Ishikawa (cell line): ENCODE data around the gene CIB2.

ENCODE experiments used
- CEBPB ChIP-seq: IDR thresholded peaks from 2 replicates; pipeline ENCODE4 v1.6.1; 2012
- CREB1 ChIP-seq: IDR thresholded peaks from 2 replicates; pipeline ENCODE4 v1.6.1; 2012; ENCODE audit warnings: low read depth
- EGR1 ChIP-seq: IDR thresholded peaks from 2 replicates; pipeline ENCODE4 v1.6.1; 2012
- EP300 ChIP-seq: IDR thresholded peaks from 2 replicates; pipeline ENCODE4 v1.6.1; 2012; ENCODE audit warnings: borderline replicate concordance
- FOXM1 ChIP-seq: IDR thresholded peaks from 2 replicates; pipeline ENCODE4 v1.6.1; 2012; ENCODE audit warnings: low read depth, borderline replicate concordance
- MAX ChIP-seq: IDR thresholded peaks from 2 replicates; pipeline ENCODE4 v1.6.1; 2012
- NFIC ChIP-seq: IDR thresholded peaks from 2 replicates; pipeline ENCODE4 v1.6.1; 2012
- RAD21 ChIP-seq: IDR thresholded peaks from 2 replicates; pipeline ENCODE4 v1.6.1; 2012; ENCODE audit warnings: low read depth
- REST ChIP-seq: IDR thresholded peaks from 2 replicates; pipeline ENCODE4 v1.6.1; 2012; ENCODE audit warnings: low read depth, mild to moderate bottlenecking
- TAF1 ChIP-seq: IDR thresholded peaks from 2 replicates; pipeline ENCODE4 v1.6.1; 2012; ENCODE audit warnings: low read depth, mild to moderate bottlenecking
- TCF12 ChIP-seq: IDR thresholded peaks from 2 replicates; pipeline ENCODE4 v1.6.1; 2012; ENCODE audit warnings: low read depth
- TEAD4 ChIP-seq: IDR thresholded peaks from 2 replicates; pipeline ENCODE4 v1.6.1; 2012
- USF1 ChIP-seq: IDR thresholded peaks from 2 replicates; pipeline ENCODE4 v1.6.1; 2012
- YY1 ChIP-seq: IDR thresholded peaks from 2 replicates; pipeline ENCODE4 v1.6.1; 2012; ENCODE audit warnings: low read depth
- ZBTB7A ChIP-seq: IDR thresholded peaks from 2 replicates; pipeline ENCODE4 v1.6.1; 2012; ENCODE audit warnings: low read depth

The CIB2 gene

GRCh38 chr15:78108300-78109084 lies 22.8 kb downstream of the CIB2 start:
- TF ChIP-seq TEAD4 (no peak), TAF1 (0 out of 2 replicates have a peak, but pooled peaks have one; percentile 25), ZBTB7A (peak; percentile 49; the same call in 1 of the 2 replicates), RAD21 (peak; percentile 94), CREB1 (no peak)

- TF ChIP-seq CEBPB (no peak), ZBTB7A (no peak), USF1 (no peak), FOXM1 (no peak), EGR1 (no peak), REST (no peak), RAD21 (no peak), MAX (no peak), TCF12 (no peak), TEAD4 (no peak), YY1 (no peak), EP300 (no peak), TAF1 (no peak), NFIC (no peak)
Measured at GRCh38 chr15:78107471-78107870, 23.8 kb downstream of the CIB2 start.

- TF ChIP-seq TAF1 (no peak), MAX (no peak), CEBPB (no peak), FOXM1 (no peak)
Measured at GRCh38 chr15:78105476-78106241, 25.6 kb downstream of the CIB2 start.

GRCh38 chr15:78104566-78105475 lies 26.4 kb downstream of the CIB2 start:
- no peak for TF ChIP-seq FOXM1

- TF ChIP-seq TCF12 (no peak), TEAD4 (no peak), EP300 (no peak), TAF1 (no peak), CREB1 (no peak)
Measured at GRCh38 chr15:78104119-78104479, 27.1 kb downstream of the CIB2 start.

- TF ChIP-seq USF1 (no peak), FOXM1 (no peak), TAF1 (no peak), RAD21 (no peak), REST (no peak), EGR1 (no peak), TEAD4 (no peak), CREB1 (no peak), CEBPB (no peak), YY1 (no peak), TCF12 (no peak), NFIC (no peak), EP300 (no peak), ZBTB7A (no peak), MAX (no peak)
Measured at GRCh38 chr15:78103406-78104118, 27.7 kb downstream of the CIB2 start.
